HL-60 (cell line): Measurements from ENCODE around the gene TBC1D4.

Experiments used
- CTCF ChIP-seq: IDR thresholded peaks from one replicate; pipeline ENCODE4 v1.5.1; 2011; ENCODE audit warnings: low read length, control low read depth, inconsistent platforms; ENCODE audit not compliant: insufficient read depth
- GABPA ChIP-seq: IDR thresholded peaks from 2 replicates; pipeline ENCODE4 v1.6.1; 2012; ENCODE audit warnings: low read depth
- POLR2AphosphoS5 ChIP-seq: IDR thresholded peaks from 2 replicates; pipeline ENCODE4 v1.6.1; 2012; ENCODE audit warnings: low read depth
- TF ChIP-seq, protein P1 (sequence below): IDR thresholded peaks from 2 replicates; pipeline ENCODE4 v1.6.1; 2012; ENCODE audit warnings: low read depth; ENCODE audit not compliant: insufficient replicate concordance

DNA sequence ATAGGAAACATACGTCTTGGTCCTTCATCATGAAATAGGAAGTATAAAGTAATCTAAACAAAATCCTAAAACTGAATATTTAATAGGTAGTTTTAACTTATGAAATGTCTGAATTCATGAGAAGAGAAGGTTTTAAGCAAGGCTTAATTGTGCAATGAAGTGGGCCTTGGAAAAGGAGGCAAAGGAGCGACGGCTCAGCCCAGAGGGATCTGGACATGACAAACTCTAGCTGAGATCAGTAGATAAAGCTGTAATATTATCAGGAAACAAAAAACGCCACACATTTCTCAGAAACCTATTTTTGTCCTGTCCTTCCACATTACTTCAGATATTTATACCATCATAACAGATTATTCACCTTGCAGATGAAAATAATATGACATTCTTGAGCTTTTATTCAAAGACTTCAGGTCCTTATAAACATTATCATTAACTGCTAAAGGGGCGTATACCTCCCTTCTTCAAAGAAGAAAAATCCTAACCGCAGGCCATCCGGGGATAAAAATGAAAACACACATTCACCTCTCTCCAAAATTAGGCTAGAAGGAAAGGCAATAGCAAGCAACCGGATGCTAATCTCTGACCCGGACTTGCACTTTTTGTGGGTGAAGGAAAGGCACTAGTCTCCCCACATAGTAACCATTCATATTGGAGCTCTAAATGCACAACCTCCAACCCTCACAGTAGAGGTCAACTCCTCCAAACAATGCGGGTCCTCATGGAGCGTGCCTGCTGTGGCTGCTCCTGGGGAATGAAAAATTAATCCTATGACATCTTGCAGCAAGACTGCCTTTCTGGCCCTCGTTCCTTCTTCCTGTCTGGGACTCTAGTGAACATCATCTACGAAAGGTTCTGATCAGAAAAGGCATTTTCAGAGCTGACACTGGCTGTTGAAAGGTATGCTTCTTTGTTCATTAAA is 108.8 kb downstream of the TBC1D4 start:
- TF ChIP-seq POLR2AphosphoS5 (no peak), CTCF (no peak), GABPA (no peak)
- TF ChIP-seq, protein P1, sequence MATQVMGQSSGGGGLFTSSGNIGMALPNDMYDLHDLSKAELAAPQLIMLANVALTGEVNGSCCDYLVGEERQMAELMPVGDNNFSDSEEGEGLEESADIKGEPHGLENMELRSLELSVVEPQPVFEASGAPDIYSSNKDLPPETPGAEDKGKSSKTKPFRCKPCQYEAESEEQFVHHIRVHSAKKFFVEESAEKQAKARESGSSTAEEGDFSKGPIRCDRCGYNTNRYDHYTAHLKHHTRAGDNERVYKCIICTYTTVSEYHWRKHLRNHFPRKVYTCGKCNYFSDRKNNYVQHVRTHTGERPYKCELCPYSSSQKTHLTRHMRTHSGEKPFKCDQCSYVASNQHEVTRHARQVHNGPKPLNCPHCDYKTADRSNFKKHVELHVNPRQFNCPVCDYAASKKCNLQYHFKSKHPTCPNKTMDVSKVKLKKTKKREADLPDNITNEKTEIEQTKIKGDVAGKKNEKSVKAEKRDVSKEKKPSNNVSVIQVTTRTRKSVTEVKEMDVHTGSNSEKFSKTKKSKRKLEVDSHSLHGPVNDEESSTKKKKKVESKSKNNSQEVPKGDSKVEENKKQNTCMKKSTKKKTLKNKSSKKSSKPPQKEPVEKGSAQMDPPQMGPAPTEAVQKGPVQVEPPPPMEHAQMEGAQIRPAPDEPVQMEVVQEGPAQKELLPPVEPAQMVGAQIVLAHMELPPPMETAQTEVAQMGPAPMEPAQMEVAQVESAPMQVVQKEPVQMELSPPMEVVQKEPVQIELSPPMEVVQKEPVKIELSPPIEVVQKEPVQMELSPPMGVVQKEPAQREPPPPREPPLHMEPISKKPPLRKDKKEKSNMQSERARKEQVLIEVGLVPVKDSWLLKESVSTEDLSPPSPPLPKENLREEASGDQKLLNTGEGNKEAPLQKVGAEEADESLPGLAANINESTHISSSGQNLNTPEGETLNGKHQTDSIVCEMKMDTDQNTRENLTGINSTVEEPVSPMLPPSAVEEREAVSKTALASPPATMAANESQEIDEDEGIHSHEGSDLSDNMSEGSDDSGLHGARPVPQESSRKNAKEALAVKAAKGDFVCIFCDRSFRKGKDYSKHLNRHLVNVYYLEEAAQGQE: no peak
